GM12875 (cell line): ENCODE measurements around the gene PNMT.

Experiments used
- H3K4me3 ChIP-seq: one replicate; pipeline ENCODE4 v1.5.1; 2011; ENCODE audit warnings: low read depth, low read length, control low read depth
- CTCF ChIP-seq: IDR thresholded peaks from 2 replicates; pipeline ENCODE4 v1.5.1; 2011; ENCODE audit warnings: low read depth, mild to moderate bottlenecking, control low read depth, inconsistent platforms, low read length, moderate library complexity, borderline replicate concordance; ENCODE audit not compliant: insufficient read depth

Gene PNMT

GRCh38 chr17:39667945-39668924 is at the start of gene PNMT:
PNMT (plus strand) TSS chr17:39668453; CDS start chr17:39668476, 23 bp downstream.
- H3K4me3 ChIP-seq = peak within 1 kb of the TSS; percentile 28

GRCh38 chr17:39618956-39619785 is 49.1 kb upstream of the PNMT start:
- TF ChIP-seq CTCF = no peak
- H3K4me3 ChIP-seq = no peak overlapping the region

More at GRCh38 chr17:39667945-39668924, at the start of gene PNMT:
- peak; percentile 80 for TF ChIP-seq CTCF

GRCh38 chr17:39619786-39620101 is 48.5 kb upstream of the PNMT start:
- no peak for TF ChIP-seq CTCF
- H3K4me3 ChIP-seq = no peak overlapping the region

GRCh38 chr17:39621523-39622379 is 46.5 kb upstream of the PNMT start:
- H3K4me3 ChIP-seq = no peak overlapping the region

GRCh38 chr17:39622380-39623006 is 45.8 kb upstream of the PNMT start:
- no peak overlapping the region for H3K4me3 ChIP-seq
- TF ChIP-seq CTCF = no peak

More at GRCh38 chr17:39621523-39622379, 46.5 kb upstream of the PNMT start:
- TF ChIP-seq CTCF = peak; percentile 100

GRCh38 chr17:39623356-39623950 is 44.8 kb upstream of the PNMT start:
- H3K4me3 ChIP-seq = no peak overlapping the region
- peak; percentile 95 for TF ChIP-seq CTCF
